Measurements from ENCODE around the gene LRMDA.

GRCh38 chr10:75431180-75432111, at the start of gene LRMDA:
- TF ChIP-seq CTCF (IDR thresholded peaks at IDR 0.05) (peak in 1 of 6 experiments; percentile 4), POLR2A (IDR thresholded peaks at IDR 0.05) (peak; percentile 37 to 55)

All from adrenal gland (tissue), 5 donors.